Kidney epithelial cell (primary cell): ENCODE results near the gene NPLOC4. TPM values are rescaled to one million over a fixed set of nuclear protein-coding genes. Genes with fewer than 3 reads are reported as not detected.

Experiments used
- DNase-seq: peaks from one replicate; pipeline ENCODE4 v3.0.0-alpha.2; 2010; ENCODE audit warnings: low read depth
- H3K27me3 ChIP-seq: 2 replicates; pipeline ENCODE4 v1.6.0; 2011; ENCODE audit warnings: low read length; ENCODE audit not compliant: control insufficient read depth, insufficient read depth
- H3K36me3 ChIP-seq: 2 replicates; pipeline ENCODE4 v1.5.1; 2011; ENCODE audit warnings: low read length; ENCODE audit not compliant: control insufficient read depth, insufficient read depth
- H3K4me3 ChIP-seq: 2 replicates; pipeline ENCODE4 v1.5.1; 2011; ENCODE audit warnings: low read depth, mild to moderate bottlenecking, control low read depth, low read length
- CTCF ChIP-seq: IDR thresholded peaks from 2 replicates; pipeline ENCODE4 v1.5.1; 2011; ENCODE audit warnings: mild to moderate bottlenecking, moderate library complexity, low read length, control low read depth, inconsistent platforms; ENCODE audit not compliant: insufficient read depth, poor library complexity, severe bottlenecking
- total RNA-seq: library from RNA; depleted of rRNA; stranded (reverse); fragments of >200 nt; gene quantifications from 2 replicates; pipeline ENCODE4 v1.2.3, GENCODE V29; 2015

The NPLOC4 gene
- total RNA-seq, 1 donor from 2014 or later: 61.4 TPM

GRCh38 chr17:81640011-81640410, 3.1 kb upstream of the NPLOC4 start:
- TF ChIP-seq CTCF: no peak
- no peak overlapping the region for H3K4me3 ChIP-seq
- DNase-seq: no peak
- no peaks in the 10 kb centered on the region for H3K36me3 ChIP-seq
- H3K27me3 ChIP-seq: no peaks in the 10 kb centered on the region

GRCh38 chr17:81638683-81639082, 1.8 kb upstream of the NPLOC4 start:
- Histone ChIP-seq H3K36me3 (no peaks in the 10 kb centered on the region), H3K4me3 (no peak overlapping the region), H3K27me3 (no peaks in the 10 kb centered on the region)
- no peak for DNase-seq
- no peak for TF ChIP-seq CTCF

DNA sequence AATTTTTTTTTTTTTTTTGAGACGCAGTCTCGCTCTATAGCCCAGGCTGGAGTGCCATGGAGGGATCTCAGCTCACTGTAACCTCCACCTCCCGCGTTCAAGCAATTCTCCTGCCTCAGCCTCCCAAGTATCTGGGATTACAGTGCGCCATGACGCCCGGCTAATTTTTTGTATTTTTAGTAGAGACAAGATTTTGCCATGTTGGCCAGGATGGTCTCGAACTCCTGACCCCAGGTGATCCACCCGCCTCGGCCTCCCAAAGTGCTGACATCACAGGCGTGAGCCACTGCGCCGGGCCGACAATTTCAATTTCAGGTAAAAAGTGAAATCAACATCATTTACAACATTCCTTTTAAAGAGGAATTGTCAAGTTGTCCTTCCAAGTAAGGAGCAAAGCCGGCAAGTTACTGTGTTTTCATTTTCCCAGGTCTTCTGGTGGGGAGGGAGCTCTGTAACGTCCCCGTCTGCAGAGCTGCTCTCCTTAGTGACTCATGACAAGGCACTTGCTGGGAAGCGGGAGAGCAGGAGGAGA, 873 bp downstream of the NPLOC4 start:
- peak; percentile 9 for DNase-seq
- TF ChIP-seq CTCF: no peak
- no peaks in the 10 kb centered on the region for H3K36me3 ChIP-seq
- peak overlapping the region; percentile 93 for H3K4me3 ChIP-seq
- H3K27me3 ChIP-seq: no peaks in the 10 kb centered on the region

DNA sequence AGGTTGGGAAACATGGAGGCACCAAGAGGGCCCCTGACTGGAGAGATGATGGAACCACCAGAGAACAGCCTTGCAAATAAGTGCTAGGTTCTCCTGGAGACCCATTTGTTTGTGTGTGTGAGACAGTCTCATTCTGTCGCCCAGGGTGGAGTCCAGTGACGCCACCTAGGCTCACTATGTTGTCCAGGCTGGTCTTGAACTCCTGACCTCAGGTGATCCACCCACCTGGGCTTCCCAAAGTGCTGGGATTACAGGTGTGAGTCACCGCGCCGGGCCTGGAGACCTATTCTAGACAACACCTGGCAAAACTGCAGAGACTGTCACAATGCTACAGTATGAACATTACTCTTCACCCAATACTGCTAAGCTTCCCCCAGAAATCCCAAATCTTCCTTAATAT, 1.5 kb downstream of the NPLOC4 start:
- Histone ChIP-seq H3K36me3 (no peaks in the 10 kb centered on the region), H3K27me3 (no peaks in the 10 kb centered on the region), H3K4me3 (peak overlapping the region; percentile 93)
- no peak for TF ChIP-seq CTCF
- DNase-seq: no peak

DNA sequence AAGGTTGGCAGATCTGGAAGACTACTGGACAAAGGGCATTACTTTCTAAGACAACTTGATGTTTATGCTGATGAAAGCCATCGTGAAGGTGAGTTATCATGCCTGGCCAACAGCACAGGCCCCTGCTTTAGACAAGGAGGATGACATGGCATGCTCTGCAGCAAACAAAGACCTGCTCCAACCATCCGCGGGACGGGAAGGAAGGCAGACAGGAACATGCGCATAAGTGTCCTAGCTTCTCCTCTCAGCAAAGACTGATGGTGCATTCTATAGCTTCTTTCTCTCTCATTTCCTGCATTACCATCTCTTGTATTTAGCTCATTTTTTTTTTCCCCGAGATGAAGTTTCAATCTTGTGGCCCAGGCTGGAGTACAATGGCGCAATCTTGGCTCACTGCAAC, 5.4 kb downstream of the NPLOC4 start:
- TF ChIP-seq CTCF: no peak
- Histone ChIP-seq H3K4me3 (no peak overlapping the region), H3K36me3 (no peaks in the 10 kb centered on the region), H3K27me3 (no peaks in the 10 kb centered on the region)
- DNase-seq: no peak

GRCh38 chr17:81630274-81630673, 6.6 kb downstream of the NPLOC4 start:
- TF ChIP-seq CTCF: no peak
- no peaks in the 10 kb centered on the region for H3K36me3 ChIP-seq

More at GRCh38 chr17:81630274-81630673, 6.6 kb downstream of the NPLOC4 start:
- H3K27me3 ChIP-seq: no peaks in the 10 kb centered on the region
- DNase-seq: no peak
- no peak overlapping the region for H3K4me3 ChIP-seq
